ENCODE results near the gene STAM.

- TF ChIP-seq CTCF (IDR thresholded peaks at IDR 0.05 in 8 of 11, conservative IDR thresholded peaks at IDR 0.05 in 3 of 11) (no peak), POLR2A (IDR thresholded peaks at IDR 0.05) (no peak), POLR2AphosphoS5 (IDR thresholded peaks at IDR 0.05) (no peak)
Observed at GRCh38 chr10:17675638-17676037, 31.7 kb downstream of the STAM start.

Measured in spleen (tissue), 7 donors.